OCI-LY7 (cell line): ENCODE data around the gene SPEM1. TPM values are rescaled to one million over a fixed set of nuclear protein-coding genes. Genes with fewer than 3 reads are reported as not detected.

Source experiments
- BruUV-seq: library from RNA; stranded (reverse); fragments of 400-500 nt; replicated peaks from 2 replicates; lab custom pipeline; 2021; lab: Mats Ljungman, UMichigan
- CTCF ChIA-PET: fragments of 300-600 bp; sonication (Branson Sonifier 250); formaldehyde crosslinking; loops from one replicate; lab custom pipeline; 2022; ENCODE audit warnings: antibody characterized with exemption; ENCODE audit not compliant: unreplicated experiment; lab: Charles Lee
- POLR2A ChIA-PET: fragments of 300-600 bp; sonication (Branson Sonifier 250); formaldehyde crosslinking; loops from one replicate; lab custom pipeline; 2022; ENCODE audit warnings: antibody characterized with exemption; lab: Charles Lee
- DNase-seq: peaks from one replicate; pipeline ENCODE4 v3.0.0-alpha.2; 2015; ENCODE audit warnings: low spot score
- H2AFZ ChIP-seq: fragments of 200-600 bp; sonication (generic), shearing (Covaris generic); 2 replicates; pipeline ENCODE4 v1.6.1; 2014; ENCODE audit warnings: mild to moderate bottlenecking, antibody characterized with exemption, low read length, moderate library complexity
- H3K27ac ChIP-seq: fragments of 200-600 bp; sonication (generic); 2 replicates; pipeline ENCODE4 v1.5.1; 2014; ENCODE audit warnings: mixed run types, low read depth, mild to moderate bottlenecking, moderate library complexity, low read length, inconsistent platforms; ENCODE audit not compliant: poor library complexity, severe bottlenecking
- H3K36me3 ChIP-seq: fragments of 200-600 bp; sonication (generic); 2 replicates; pipeline ENCODE4 v1.6.1; 2014; ENCODE audit warnings: mild to moderate bottlenecking, antibody characterized with exemption, low read length, moderate library complexity, mixed read lengths; ENCODE audit not compliant: insufficient read depth
- H3K4me1 ChIP-seq: fragments of 200-600 bp; sonication (generic); 2 replicates; pipeline ENCODE4 v1.5.1; 2014; ENCODE audit warnings: mild to moderate bottlenecking, low read length; ENCODE audit not compliant: insufficient read depth, poor library complexity, severe bottlenecking
- H3K4me2 ChIP-seq: fragments of 200-600 bp; sonication (generic); 2 replicates; pipeline ENCODE4 v1.6.1; 2014; ENCODE audit warnings: mild to moderate bottlenecking, low read length
- H3K4me3 ChIP-seq: fragments of 200-600 bp; sonication (generic); 2 replicates; pipeline ENCODE4 v1.5.1; 2014; ENCODE audit warnings: mild to moderate bottlenecking, low read depth, low read length; ENCODE audit not compliant: poor library complexity, severe bottlenecking
- H3K79me2 ChIP-seq: fragments of 200-600 bp; sonication (generic); 2 replicates; pipeline ENCODE4 v1.6.1; 2016; ENCODE audit warnings: low read depth, mild to moderate bottlenecking, low read length, moderate library complexity, mixed read lengths; ENCODE audit not compliant: insufficient read depth
- H3K9me2 ChIP-seq: fragments of 200-600 bp; sonication (generic); 2 replicates; pipeline ENCODE4 v1.6.1; 2016; ENCODE audit warnings: mild to moderate bottlenecking, low read length, mixed read lengths; ENCODE audit not compliant: insufficient read depth
- H3K9me3 ChIP-seq: fragments of 200-600 bp; sonication (generic); 2 replicates; pipeline ENCODE4 v1.6.1; 2014; ENCODE audit warnings: mild to moderate bottlenecking, mixed run types, low read length, mixed read lengths
- H4K20me1 ChIP-seq: fragments of 200-600 bp; sonication (generic); 2 replicates; pipeline ENCODE4 v1.6.1; 2014; ENCODE audit warnings: mild to moderate bottlenecking, antibody characterized with exemption, low read length, moderate library complexity, mixed read lengths; ENCODE audit not compliant: insufficient read depth
- EZH2phosphoT487 ChIP-seq: fragments of 200-600 bp; sonication (generic); IDR thresholded peaks from 2 replicates; pipeline ENCODE4 v1.6.1; 2018; ENCODE audit warnings: low read depth, borderline replicate concordance, mild to moderate bottlenecking, mixed run types, antibody characterized with exemption, low read length, moderate library complexity, mixed read lengths
- intact Hi-C: fragments of 100-400 bp; cut with micrococcal nuclease; formaldehyde crosslinking; loops from one replicate; pipeline ENCODE4 v1.10.0; 2022; ENCODE audit not compliant: unreplicated experiment
- total RNA-seq, 2 experiments: library from RNA; depleted of rRNA in 1 of 2; stranded (reverse); fragments of >200 nt in 1 of 2; shearing (Covaris generic) in 1 of 2; gene quantifications; 2 replicates each; pipeline ENCODE4 v1.2.3, GENCODE V29; 2014 to 2022
- TF ChIP-seq, protein P1 (sequence below): fragments of 200-600 bp; sonication (generic); conservative IDR thresholded peaks from 2 replicates; pipeline ENCODE4 v1.5.1; 2014; ENCODE audit warnings: mild to moderate bottlenecking, antibody characterized with exemption, low read length, moderate library complexity, mixed read lengths

Gene SPEM1
- total RNA-seq, 2 experiments from 2014 or later = not detected

- no peaks in the 10 kb centered on the region for H4K20me1 ChIP-seq
- peaks cover 12% of the 10 kb centered on the region; the same call in 1 of the 2 replicates for H3K36me3 ChIP-seq
- no peaks in the 10 kb centered on the region for H3K79me2 ChIP-seq
- POLR2A ChIA-PET = interaction anchor here (0.6 kb wide), 2 partner anchors 30 to 136 kb away, joined by 3 read pairs; no protein-coding TSS in a partner anchor
- TF ChIP-seq EZH2phosphoT487 = no peak
- TF ChIP-seq, protein P1, sequence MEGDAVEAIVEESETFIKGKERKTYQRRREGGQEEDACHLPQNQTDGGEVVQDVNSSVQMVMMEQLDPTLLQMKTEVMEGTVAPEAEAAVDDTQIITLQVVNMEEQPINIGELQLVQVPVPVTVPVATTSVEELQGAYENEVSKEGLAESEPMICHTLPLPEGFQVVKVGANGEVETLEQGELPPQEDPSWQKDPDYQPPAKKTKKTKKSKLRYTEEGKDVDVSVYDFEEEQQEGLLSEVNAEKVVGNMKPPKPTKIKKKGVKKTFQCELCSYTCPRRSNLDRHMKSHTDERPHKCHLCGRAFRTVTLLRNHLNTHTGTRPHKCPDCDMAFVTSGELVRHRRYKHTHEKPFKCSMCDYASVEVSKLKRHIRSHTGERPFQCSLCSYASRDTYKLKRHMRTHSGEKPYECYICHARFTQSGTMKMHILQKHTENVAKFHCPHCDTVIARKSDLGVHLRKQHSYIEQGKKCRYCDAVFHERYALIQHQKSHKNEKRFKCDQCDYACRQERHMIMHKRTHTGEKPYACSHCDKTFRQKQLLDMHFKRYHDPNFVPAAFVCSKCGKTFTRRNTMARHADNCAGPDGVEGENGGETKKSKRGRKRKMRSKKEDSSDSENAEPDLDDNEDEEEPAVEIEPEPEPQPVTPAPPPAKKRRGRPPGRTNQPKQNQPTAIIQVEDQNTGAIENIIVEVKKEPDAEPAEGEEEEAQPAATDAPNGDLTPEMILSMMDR = no peak
- peaks cover 9% of the 10 kb centered on the region for H3K4me1 ChIP-seq
- H3K9me3 ChIP-seq = no peaks in the 10 kb centered on the region
- BruUV-seq = no TSS peak
- CTCF ChIA-PET = no interaction called here
- H3K4me2 ChIP-seq = peak overlapping the region; percentile 80
- DNase-seq = no peak
- no peak overlapping the region for H3K27ac ChIP-seq
- H3K9me2 ChIP-seq = no peaks in the 10 kb centered on the region
- H3K4me3 ChIP-seq = peak overlapping the region; percentile 72
- H2AFZ ChIP-seq = peak overlapping the region; percentile 63; the same call in 1 of the 2 replicates
- intact Hi-C loops = no loop called here
These were observed 27.2 kb upstream of the SPEM1 start for GRCh38 chr17:7392696-7393612.

DNA sequence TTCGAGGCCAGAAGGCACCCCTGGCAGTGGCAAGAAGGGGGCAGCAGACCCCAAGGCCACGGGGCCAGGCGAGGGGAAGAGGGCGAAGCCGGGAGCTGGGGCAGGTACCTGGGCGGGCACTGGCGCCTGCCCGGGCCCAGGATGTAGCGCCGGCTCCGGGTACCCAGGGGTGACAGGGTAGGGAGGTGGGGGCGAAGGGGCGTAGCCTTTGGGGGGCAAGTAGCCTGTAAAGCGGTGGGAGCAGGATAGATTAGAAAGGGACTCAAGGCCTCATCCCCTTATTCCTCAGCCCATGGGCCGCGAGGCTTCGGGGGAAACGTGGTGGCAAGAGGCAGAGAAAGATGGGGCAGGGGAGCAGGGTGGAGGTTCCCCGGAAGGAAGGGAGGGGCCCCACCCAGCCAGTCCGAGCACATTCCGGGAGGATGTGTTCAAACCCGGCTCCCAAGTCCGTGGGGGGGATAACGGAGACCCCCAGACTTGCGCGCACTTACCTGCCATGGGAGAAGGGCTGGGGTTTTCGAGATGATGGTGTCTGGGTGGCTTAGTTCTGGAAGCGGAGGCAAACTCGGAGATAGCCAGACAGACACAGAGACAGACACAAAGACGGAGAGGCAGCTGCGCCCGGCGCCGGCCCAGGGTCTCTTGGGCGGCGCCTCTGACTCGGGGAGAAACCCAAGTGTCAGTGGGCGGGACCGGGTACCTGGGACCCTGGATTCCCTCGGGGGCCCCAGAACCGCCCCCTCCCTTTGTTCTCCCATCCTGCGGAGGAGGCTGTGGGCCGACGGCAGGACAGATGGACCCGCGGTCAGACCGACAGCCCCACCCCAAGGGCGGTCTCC is 26.3 kb upstream of the SPEM1 start:
- peak; percentile 69 for DNase-seq
- Histone ChIP-seq H3K36me3 (peaks cover 12% of the 10 kb centered on the region; the same call in 1 of the 2 replicates), H2AFZ (peak overlapping the region; percentile 63; the same call in 1 of the 2 replicates), H3K79me2 (no peaks in the 10 kb centered on the region), H4K20me1 (no peaks in the 10 kb centered on the region), H3K4me3 (peak overlapping the region; percentile 72), H3K4me2 (peak overlapping the region; percentile 80), H3K27ac (peak overlapping the region; percentile 9), H3K4me1 (peaks cover 9% of the 10 kb centered on the region), H3K9me3 (no peaks in the 10 kb centered on the region), H3K9me2 (no peaks in the 10 kb centered on the region)
- CTCF ChIA-PET = interaction anchor here (0.6 kb wide), 1 partner anchor 38 kb away, joined by 3 read pairs; no protein-coding TSS in a partner anchor
- BruUV-seq = no TSS peak
- intact Hi-C loops = no loop called here
- POLR2A ChIA-PET = interaction anchor here (0.6 to 1.0 kb wide), 4 partner anchors 9 to 272 kb away, joined by 3 to 7 read pairs (median 3); partner anchors contain the start of gene TMEM256
- no peak for TF ChIP-seq EZH2phosphoT487
- TF ChIP-seq, protein P1 = no peak
